ENCODE data around the gene HES3.

- TF ChIP-seq POLR2A (IDR thresholded peaks at IDR 0.05) (no peak), CTCF (IDR thresholded peaks at IDR 0.05) (no peak)
Measured at GRCh38 chr1:6288665-6289064, 44.7 kb downstream of the HES3 start.

Measured in testis (tissue), 2 donors.